Stimulated activated naive CD4-positive, alpha-beta T cell treated with Interleukin-2 at 50 U/mL for 16 hours (primary cell): ENCODE data around the gene GABRP.
"Not testable (repeated sequence)": the region's sequence is repeated elsewhere in the genome, so short reads cannot be mapped to it uniquely, and the experiment has no call there.

Experiments used
- DNase-seq: peaks from one replicate; lab custom pipeline; 2025; lab: John Stamatoyannopoulos, UW

Gene GABRP

GRCh38 chr5:170795154-170795553 is 11.6 kb downstream of the GABRP start:
- DNase-seq, result no peak

- DNase-seq, result no peak
These were observed 22.1 kb downstream of the GABRP start for GRCh38 chr5:170805666-170806065.

GRCh38 chr5:170809551-170809950 is 26.0 kb downstream of the GABRP start:
- no peak for DNase-seq

GRCh38 chr5:170811719-170812118 is 28.2 kb downstream of the GABRP start:
- no peak for DNase-seq

- no peak for DNase-seq
These were observed 29.7 kb downstream of the GABRP start for GRCh38 chr5:170813231-170813630.

GRCh38 chr5:170817195-170817594 is 33.7 kb downstream of the GABRP start:
- DNase-seq, result no peak

- DNase-seq, result no peak
These were observed 34.7 kb downstream of the GABRP start for GRCh38 chr5:170818232-170818631.

GRCh38 chr5:170819824-170820223 is 36.3 kb downstream of the GABRP start:
- no peak for DNase-seq

GRCh38 chr5:170821257-170821800 is 37.8 kb downstream of the GABRP start:
- DNase-seq, result no peak

- DNase-seq, result no peak
These were observed 42.6 kb downstream of the GABRP start for GRCh38 chr5:170826117-170826516.

- DNase-seq, result no peak
These were observed 48.7 kb downstream of the GABRP start for GRCh38 chr5:170832241-170832640.

- DNase-seq, result not testable (repeated sequence)
These were observed 50.5 kb downstream of the GABRP start for GRCh38 chr5:170833981-170834380.

GRCh38 chr5:170836226-170836625 is 52.7 kb downstream of the GABRP start:
- DNase-seq, result no peak

GRCh38 chr5:170843870-170844269 is 60.3 kb downstream of the GABRP start:
- no peak for DNase-seq

- no peak for DNase-seq
These were observed 61.1 kb downstream of the GABRP start for GRCh38 chr5:170844651-170845050.

- no peak for DNase-seq
These were observed 62.9 kb downstream of the GABRP start for GRCh38 chr5:170846416-170846815.

- DNase-seq, result no peak
These were observed 63.3 kb downstream of the GABRP start for GRCh38 chr5:170846846-170847245.

GRCh38 chr5:170848033-170848432 is 64.5 kb downstream of the GABRP start:
- no peak for DNase-seq

- no peak for DNase-seq
These were observed 65.8 kb downstream of the GABRP start for GRCh38 chr5:170849374-170849773.

GRCh38 chr5:170854566-170854965 is 71.0 kb downstream of the GABRP start:
- no peak for DNase-seq

GRCh38 chr5:170857066-170857465 is 73.5 kb downstream of the GABRP start:
- DNase-seq, result no peak

GRCh38 chr5:170860415-170860814 is 76.9 kb downstream of the GABRP start:
- no peak for DNase-seq

- no peak for DNase-seq
These were observed 77.5 kb downstream of the GABRP start for GRCh38 chr5:170860818-170861666.

GRCh38 chr5:170861667-170861916 is 78.1 kb downstream of the GABRP start:
- DNase-seq, result no peak
